Renal cortical epithelial cell (primary cell): ENCODE results near the gene DYNC1H1. TPM values are rescaled to one million over a fixed set of nuclear protein-coding genes. Genes with fewer than 3 reads are reported as not detected.

Experiments used
- DNase-seq: peaks from one replicate; pipeline ENCODE4 v3.0.0-alpha.2; 2011; ENCODE audit warnings: low read depth
- total RNA-seq: library from RNA; depleted of rRNA; stranded (reverse); fragments of >200 nt; gene quantifications from 2 replicates; pipeline ENCODE4 v1.2.3, GENCODE V29; 2014

Gene DYNC1H1
- total RNA-seq = 304 and 1,526 TPM in 2 replicates

GRCh38 chr14:101964297-101965180 is at the start of gene DYNC1H1:
Gene DYNC1H1 (plus strand): TSS chr14:101964573. CDS start chr14:101964692, 119 bp downstream.
- DNase-seq = peak; percentile 61

GRCh38 chr14:101915871-101916815 is 48.2 kb upstream of the DYNC1H1 start:
- no peak for DNase-seq

GRCh38 chr14:101916816-101917412 is 47.5 kb upstream of the DYNC1H1 start:
- DNase-seq = no peak

GRCh38 chr14:101917413-101918017 is 46.9 kb upstream of the DYNC1H1 start:
- no peak for DNase-seq

- no peak for DNase-seq
These were observed 46.0 kb upstream of the DYNC1H1 start for GRCh38 chr14:101918065-101918989.

GRCh38 chr14:101920271-101920670 is 44.1 kb upstream of the DYNC1H1 start:
- DNase-seq = no peak

GRCh38 chr14:101922866-101923265 is 41.5 kb upstream of the DYNC1H1 start:
- no peak for DNase-seq

- no peak for DNase-seq
These were observed 39.2 kb upstream of the DYNC1H1 start for GRCh38 chr14:101925152-101925551.

- DNase-seq = no peak
These were observed 38.3 kb upstream of the DYNC1H1 start for GRCh38 chr14:101926085-101926484.

- DNase-seq = no peak
These were observed 37.8 kb upstream of the DYNC1H1 start for GRCh38 chr14:101926620-101927019.

- no peak for DNase-seq
These were observed 36.5 kb upstream of the DYNC1H1 start for GRCh38 chr14:101927859-101928258.

- no peak for DNase-seq
These were observed 35.9 kb upstream of the DYNC1H1 start for GRCh38 chr14:101928415-101928841.

GRCh38 chr14:101929096-101929495 is 35.3 kb upstream of the DYNC1H1 start:
- DNase-seq = no peak

- no peak for DNase-seq
These were observed 34.4 kb upstream of the DYNC1H1 start for GRCh38 chr14:101929946-101930345.

GRCh38 chr14:101932673-101933072 is 31.7 kb upstream of the DYNC1H1 start:
- peak; percentile 27 for DNase-seq

GRCh38 chr14:101933209-101933608 is 31.2 kb upstream of the DYNC1H1 start:
- DNase-seq = no peak

- DNase-seq = no peak
These were observed 29.7 kb upstream of the DYNC1H1 start for GRCh38 chr14:101934601-101935150.

GRCh38 chr14:101937926-101938767 is 26.2 kb upstream of the DYNC1H1 start:
- DNase-seq = no peak

GRCh38 chr14:101939646-101940170 is 24.7 kb upstream of the DYNC1H1 start:
- DNase-seq = no peak
